B cell (primary cell): ENCODE results near the gene SLC6A1. TPM values are rescaled to one million over a fixed set of nuclear protein-coding genes. Genes with fewer than 3 reads are reported as not detected.

Experiments
- ATAC-seq: fragments of 200-7000 bp; cut with Tn5 transposase; one replicate; pipeline ENCODE4 v1.10.0; 2021; ENCODE audit warnings: low read depth, mild to moderate bottlenecking, moderate number of reproducible peaks, moderate library complexity
- CTCF ChIA-PET: fragments of 350-600 bp; sonication (Branson Sonifier 250); formaldehyde crosslinking; loops from one replicate; lab custom pipeline; 2021; ENCODE audit warnings: antibody characterized with exemption, inconsistent platforms; lab: Charles Lee
- POLR2A ChIA-PET: fragments of 350-600 bp; sonication (Branson Sonifier 250); formaldehyde crosslinking; loops from one replicate; lab custom pipeline; 2021; ENCODE audit warnings: antibody characterized with exemption; lab: Charles Lee
- DNase-seq: peaks from one replicate; pipeline ENCODE4 v3.0.0; 2013
- H2AFZ ChIP-seq: 2 replicates; pipeline ENCODE4 v1.6.1; 2012; ENCODE audit warnings: mild to moderate bottlenecking, low read depth, low read length; ENCODE audit not compliant: insufficient read depth, poor library complexity, severe bottlenecking
- H3K27ac ChIP-seq, 2 donors: 1 replicate in 1 of 2; 2 replicates in 1 of 2; pipeline ENCODE4 v1.5.1; 2012 to 2013; ENCODE audit warnings: low read length in 2 of 2, mild to moderate bottlenecking in 2 of 2, moderate library complexity in 1 of 2
- H3K27me3 ChIP-seq, 4 experiments: fragments of 200-600 bp in 1 of 4; sonication (generic) in 1 of 4; replicated peaks in 1 of 4; 1 replicate in 2 of 4; 2 replicates in 2 of 4; pipeline versions ENCODE4 v1.6.1 to v1.7.0; 2013 to 2016; ENCODE audit warnings: low read length in 3 of 4, mild to moderate bottlenecking in 2 of 4, mixed read lengths in 1 of 4, moderate library complexity in 1 of 4; ENCODE audit not compliant: insufficient read depth in 4 of 4, control insufficient read depth in 3 of 4; ENCODE audit errors: control extremely low read depth in 1 of 4
- H3K36me3 ChIP-seq, 2 experiments: replicated peaks in 1 of 2; 1 replicate in 1 of 2; 2 replicates in 1 of 2; pipeline versions ENCODE4 v1.6.1 to v1.7.1; 2013; ENCODE audit warnings: low read length in 1 of 2; ENCODE audit not compliant: insufficient read depth in 2 of 2, control insufficient read depth in 1 of 2; ENCODE audit errors: control extremely low read depth in 1 of 2, extremely low read depth in 1 of 2
- H3K4me1 ChIP-seq, 2 donors: fragments of 200-600 bp in 1 of 2; sonication (generic) in 1 of 2; 1 replicate in 1 of 2; 2 replicates in 1 of 2; pipeline versions ENCODE4 v1.5.1 to v1.6.1; 2013 to 2017; ENCODE audit warnings: low read length in 2 of 2; ENCODE audit not compliant: control insufficient read depth in 2 of 2, insufficient read depth in 2 of 2
- H3K4me2 ChIP-seq: replicated peaks from 2 replicates; pipeline ENCODE3; 2012; ENCODE audit warnings: mild to moderate bottlenecking, low read depth, low read length; ENCODE audit not compliant: poor library complexity, severe bottlenecking
- H3K4me3 ChIP-seq, 5 experiments: fragments of 200-600 bp in 1 of 5; sonication (generic) in 1 of 5; 1 replicate in 3 of 5; 2 replicates in 2 of 5; pipeline versions ENCODE4 v1.5.1 to v1.7.0; 2011 to 2016; ENCODE audit warnings: low read length in 4 of 5, mild to moderate bottlenecking in 4 of 5, low read depth in 2 of 5, control low read depth in 1 of 5, moderate library complexity in 1 of 5; ENCODE audit not compliant: insufficient read depth in 1 of 5; ENCODE audit errors: control extremely low read depth in 1 of 5, extremely low read depth in 1 of 5
- H3K79me2 ChIP-seq: fragments of 200-600 bp; sonication (generic); one replicate; pipeline ENCODE4 v1.6.0; 2016; ENCODE audit warnings: low read length; ENCODE audit not compliant: control insufficient read depth, insufficient read depth
- H3K9ac ChIP-seq: fragments of 200-600 bp; sonication (generic); 2 replicates; pipeline ENCODE4 v1.6.1; 2017; ENCODE audit warnings: mild to moderate bottlenecking, low read length, moderate library complexity
- H3K9me3 ChIP-seq, 3 donors: one replicate each; pipeline versions ENCODE4 v1.6.1 to v1.7.1; 2013; ENCODE audit warnings: low read length in 2 of 3; ENCODE audit not compliant: control insufficient read depth in 2 of 3, insufficient read depth in 1 of 3; ENCODE audit errors: control extremely low read depth in 1 of 3
- H4K20me1 ChIP-seq: 2 replicates; pipeline ENCODE4 v1.6.0; 2012; ENCODE audit warnings: mild to moderate bottlenecking, low read length; ENCODE audit not compliant: insufficient read depth, control insufficient read depth, poor library complexity, severe bottlenecking
- H3K27ac Mint-ChIP-seq: one replicate; pipeline ENCODE4 v1.8.0; 2021; ENCODE audit warnings: mixed read lengths
- H3K27me3 Mint-ChIP-seq: one replicate; pipeline ENCODE4 v1.8.0; 2021; ENCODE audit warnings: mixed read lengths
- H3K4me1 Mint-ChIP-seq: one replicate; pipeline ENCODE4 v1.8.0; 2021; ENCODE audit warnings: mixed read lengths
- H3K4me3 Mint-ChIP-seq: one replicate; pipeline ENCODE4 v1.8.0; 2021; ENCODE audit warnings: mixed read lengths
- H3K9me3 Mint-ChIP-seq: one replicate; pipeline ENCODE4 v1.8.0; 2022; ENCODE audit warnings: mixed read lengths; ENCODE audit not compliant: insufficient read depth
- CTCF ChIP-seq: fragments of 200-600 bp; IDR thresholded peaks from one replicate; pipeline ENCODE4 v1.8.0; 2022; ENCODE audit warnings: antibody characterized with exemption, mild to moderate bottlenecking
- EZH2 ChIP-seq: IDR thresholded peaks from 2 replicates; pipeline ENCODE4 v1.6.1; 2012; ENCODE audit warnings: borderline replicate concordance, low read depth, mild to moderate bottlenecking, moderate library complexity, low read length; ENCODE audit not compliant: insufficient read depth, poor library complexity, severe bottlenecking
- WGBS: methylation state at CpG from one replicate; pipeline ENCODE4 v1.1.5; 2013; ENCODE audit warnings: missing lambda C conversion rate; ENCODE audit not compliant: insufficient coverage; 5-methylcytosine and 5-hydroxymethylcytosine counted together
- intact Hi-C: fragments of 100-400 bp; cut with micrococcal nuclease; formaldehyde crosslinking; loops from one replicate; pipeline ENCODE4 v1.10.0; 2022
- polyA plus RNA-seq: library from polyadenylated mRNA; depleted of rRNA; stranded (reverse); fragments of >200 nt; gene quantifications from 2 replicates; pipeline ENCODE4 v1.2.3, GENCODE V29; 2012
- total RNA-seq, 2 donors: library from RNA; stranded (reverse); fragments of 120-200 nt in 1 of 2; gene quantifications; 1 replicate in 1 of 2; 2 replicates in 1 of 2; pipeline versions ENCODE4 v1.2.3 to v1.2.4, GENCODE V29; 2013 to 2022

Gene SLC6A1
- total and polyA plus RNA-seq, 2 donors (not counting 1 experiment from before 2014, with no cell fraction given): not detected

GRCh38 chr3:11001020-11001657 lies 8.6 kb downstream of the SLC6A1 start:
- Mint-ChIP-seq H3K9me3 (no peaks in the 10 kb centered on the region), H3K4me1 (no peaks in the 10 kb centered on the region), H3K27me3 (peaks cover 17% of the 10 kb centered on the region), H3K27ac (no peak overlapping the region), H3K4me3 (no peak overlapping the region)
- H3K4me1 ChIP-seq: no peaks in the 10 kb centered on the region
- no peak overlapping the region for H3K4me3 ChIP-seq
- TF ChIP-seq CTCF (no peak), EZH2 (no peak)
- intact Hi-C loops: no loop called here
- no peak for DNase-seq
- H3K36me3 ChIP-seq: no peaks in the 10 kb centered on the region
- no peak overlapping the region for H2AFZ ChIP-seq
- 86% methylated on average over 5 of the region's 11 CpGs for WGBS
- no peak overlapping the region for H3K9ac ChIP-seq
- no peaks in the 10 kb centered on the region for H4K20me1 ChIP-seq
- POLR2A ChIA-PET: no interaction called here
- CTCF ChIA-PET: no interaction called here
- no peaks in the 10 kb centered on the region for H3K79me2 ChIP-seq
- no peak overlapping the region for H3K27ac ChIP-seq
- H3K9me3 ChIP-seq: no peaks in the 10 kb centered on the region
- H3K27me3 ChIP-seq: no peaks in the 10 kb centered on the region
- no peak overlapping the region for H3K4me2 ChIP-seq
- no peak for ATAC-seq

- no peaks in the 10 kb centered on the region for H3K9me3 Mint-ChIP-seq
- DNase-seq: no peak
- no peak overlapping the region for H3K4me3 ChIP-seq
- H3K27ac Mint-ChIP-seq: no peak overlapping the region
- ChIA-PET POLR2A (no interaction called here), CTCF (no interaction called here)
- no peak overlapping the region for H3K4me3 Mint-ChIP-seq
- no peak overlapping the region for H3K9ac ChIP-seq
- H3K4me2 ChIP-seq: no peak overlapping the region
- H3K4me1 ChIP-seq: no peaks in the 10 kb centered on the region
- no peak overlapping the region for H3K27ac ChIP-seq
- TF ChIP-seq CTCF (no peak), EZH2 (no peak)
- WGBS: no CpG with 5 or more reads among the region's 3 CpGs
- intact Hi-C loops: no loop called here
- no peak overlapping the region for H2AFZ ChIP-seq
- peaks cover 14% of the 10 kb centered on the region for H3K27me3 Mint-ChIP-seq
- no peaks in the 10 kb centered on the region for H3K79me2 ChIP-seq
- no peaks in the 10 kb centered on the region for H3K4me1 Mint-ChIP-seq
- no peaks in the 10 kb centered on the region for H4K20me1 ChIP-seq
- no peaks in the 10 kb centered on the region for H3K27me3 ChIP-seq
- ATAC-seq: no peak
- no peaks in the 10 kb centered on the region for H3K9me3 ChIP-seq
- no peaks in the 10 kb centered on the region for H3K36me3 ChIP-seq
Measured at GRCh38 chr3:11001658-11002021, 9.1 kb downstream of the SLC6A1 start.
